Endothelial cell of umbilical vein (primary cell): ENCODE data around the gene SSPN. TPM values are rescaled to one million over a fixed set of nuclear protein-coding genes. Genes with fewer than 3 reads are reported as not detected.

Experiments used
- BruUV-seq: library from RNA; stranded (reverse); fragments of 400-500 nt; replicated peaks from 2 replicates; lab custom pipeline; 2021; lab: Mats Ljungman, UMichigan
- CTCF ChIA-PET: fragments of 300-600, 350-600 bp; sonication (Branson Sonifier 250); formaldehyde crosslinking; loops from one replicate; lab custom pipeline; 2021; ENCODE audit warnings: antibody characterized with exemption, inconsistent platforms; lab: Charles Lee
- POLR2A ChIA-PET: fragments of 300-600, 350-600 bp; sonication (Branson Sonifier 250); formaldehyde crosslinking; loops from one replicate; lab custom pipeline; 2021; ENCODE audit warnings: antibody characterized with exemption, inconsistent platforms; lab: Charles Lee
- DNase-seq: peaks from one replicate; pipeline ENCODE4 v3.0.0-alpha.2; 2011; ENCODE audit warnings: low read depth, low spot score
- FAIRE-seq: peaks from 2 replicates; lab custom pipeline; 2011; peaks lifted over from hg19 to GRCh38; lab: Jason Lieb, UNC
- H2AFZ ChIP-seq: 2 replicates; pipeline ENCODE4 v1.6.0; 2012; ENCODE audit warnings: low read depth, low read length, control low read depth, inconsistent platforms
- H3K27ac ChIP-seq: 2 replicates; pipeline ENCODE4 v1.5.1; 2011; ENCODE audit warnings: low read depth, mild to moderate bottlenecking, control low read depth, low read length, moderate library complexity; ENCODE audit not compliant: insufficient read depth
- H3K27me3 ChIP-seq, 2 experiments: 2 replicates each; pipeline versions ENCODE4 v1.6.0 to v1.6.1; 2011; ENCODE audit warnings: low read length in 2 of 2, mixed read lengths in 1 of 2; ENCODE audit not compliant: control insufficient read depth in 2 of 2, insufficient read depth in 2 of 2
- H3K36me3 ChIP-seq, 2 experiments: 2 replicates in 1 of 2; 3 replicates in 1 of 2; pipeline ENCODE4 v1.5.1; 2011; ENCODE audit warnings: low read length in 2 of 2, mild to moderate bottlenecking in 1 of 2, moderate library complexity in 1 of 2; ENCODE audit not compliant: control insufficient read depth in 2 of 2, insufficient read depth in 2 of 2; ENCODE audit errors: extremely low read depth in 1 of 2
- H3K4me1 ChIP-seq: 3 replicates; pipeline ENCODE4 v1.5.1; 2011; ENCODE audit warnings: mild to moderate bottlenecking, low read length; ENCODE audit not compliant: control insufficient read depth, insufficient read depth; ENCODE audit errors: extremely low read depth
- H3K4me2 ChIP-seq: 2 replicates; pipeline ENCODE4 v1.6.1; 2011; ENCODE audit warnings: low read length, control low read depth, mixed read lengths; ENCODE audit not compliant: insufficient read depth
- H3K4me3 ChIP-seq, 3 experiments: fragments of 200-600 bp in 1 of 3; sonication (generic), shearing (Covaris generic) in 1 of 3; replicated peaks in 1 of 3; 2 replicates each; pipeline ENCODE4 v1.5.1; 2011 to 2016; ENCODE audit warnings: control low read depth in 3 of 3, low read length in 3 of 3, mild to moderate bottlenecking in 2 of 3, inconsistent platforms in 1 of 3, low read depth in 1 of 3, moderate library complexity in 1 of 3; ENCODE audit not compliant: insufficient read depth in 1 of 3
- H3K79me2 ChIP-seq: 2 replicates; pipeline ENCODE4 v1.6.0; 2012; ENCODE audit warnings: low read length, inconsistent platforms; ENCODE audit not compliant: control insufficient read depth, insufficient read depth
- H3K9ac ChIP-seq: replicated peaks from 2 replicates; pipeline ENCODE3; 2011; ENCODE audit warnings: low read length, control low read depth; ENCODE audit not compliant: insufficient read depth; ENCODE audit errors: extremely low read depth
- H3K9me1 ChIP-seq: replicated peaks from 3 replicates; pipeline ENCODE4 v1.6.0; 2011; ENCODE audit warnings: mild to moderate bottlenecking, low read length; ENCODE audit not compliant: control insufficient read depth, insufficient read depth; ENCODE audit errors: extremely low read depth
- H3K9me3 ChIP-seq: replicated peaks from 2 replicates; pipeline ENCODE4 v1.5.1; 2012; ENCODE audit warnings: low read length, inconsistent platforms; ENCODE audit not compliant: control insufficient read depth, insufficient read depth
- H4K20me1 ChIP-seq: replicated peaks from 2 replicates; pipeline ENCODE3; 2011; ENCODE audit warnings: mild to moderate bottlenecking, low read length; ENCODE audit not compliant: control insufficient read depth, insufficient read depth; ENCODE audit errors: extremely low read depth
- CTCF ChIP-seq, 2 donors: IDR thresholded peaks; 1 replicate in 1 of 2; 2 replicates in 1 of 2; pipeline ENCODE4 v1.5.1; 2011; ENCODE audit warnings: low read length in 2 of 2, mild to moderate bottlenecking in 2 of 2, moderate library complexity in 2 of 2, control low read depth in 1 of 2, inconsistent platforms in 1 of 2, low read depth in 1 of 2; ENCODE audit not compliant: insufficient read depth in 1 of 2; ENCODE audit errors: extremely low read depth in 1 of 2
- EZH2 ChIP-seq: IDR thresholded peaks from 2 replicates; pipeline ENCODE4 v1.6.1; 2012; ENCODE audit warnings: borderline replicate concordance, low read depth, mild to moderate bottlenecking, moderate library complexity, low read length, inconsistent platforms; ENCODE audit not compliant: severe bottlenecking
- FOS ChIP-seq: IDR thresholded peaks from 2 replicates; pipeline ENCODE4 v1.6.1; 2011; ENCODE audit warnings: mild to moderate bottlenecking, low read length, moderate library complexity, borderline replicate concordance; ENCODE audit not compliant: insufficient read depth
- GATA2 ChIP-seq: IDR thresholded peaks from 2 replicates; pipeline ENCODE4 v1.7.0; 2011; ENCODE audit warnings: low read depth, mild to moderate bottlenecking, moderate library complexity, mixed read lengths, low read length; ENCODE audit not compliant: insufficient read length, insufficient read depth
- JUN ChIP-seq: IDR thresholded peaks from 2 replicates; pipeline ENCODE4 v1.6.1; 2011; ENCODE audit warnings: borderline replicate concordance, low read depth; ENCODE audit not compliant: insufficient read length, insufficient read depth
- POLR2A ChIP-seq: IDR thresholded peaks from 2 replicates; pipeline ENCODE4 v1.6.1; 2012; ENCODE audit warnings: low read depth, mild to moderate bottlenecking, control low read depth, low read length
- POLR2AphosphoS5 ChIP-seq: IDR thresholded peaks from 2 replicates; pipeline ENCODE4 v1.6.1; 2012; ENCODE audit warnings: low read depth, mild to moderate bottlenecking, control low read depth, low read length, moderate library complexity; ENCODE audit not compliant: insufficient read depth
- dilution Hi-C: fragments of 300-500 bp; cut with MboI; formaldehyde crosslinking; loops from one replicate; pipeline ENCODE4 v1.15.0; 2019; ENCODE audit warnings: low sequenced_read_pairs; ENCODE audit not compliant: extremely low pct_ligation_motif_present
- intact Hi-C: fragments of 100-400 bp; cut with micrococcal nuclease; formaldehyde crosslinking; loops from one replicate; pipeline ENCODE4 v1.10.0; 2022
- polyA plus RNA-seq, 4 experiments: library from polyadenylated mRNA; depleted of rRNA in 3 of 4; stranded (reverse) in 3 of 4; unstranded in 1 of 4; fragments of >200 nt; gene quantifications; 2 replicates each; pipeline versions ENCODE4 v1.2.1 to v1.2.3, GENCODE V29; 2011 to 2012; ENCODE audit warnings: missing spikeins in 1 of 4
- total RNA-seq: library from RNA; stranded (reverse); gene quantifications from 2 replicates; pipeline ENCODE4 v1.2.3, GENCODE V29; 2021
- TF ChIP-seq, protein P1 (sequence below): IDR thresholded peaks from 2 replicates; pipeline ENCODE4 v1.6.1; 2011; ENCODE audit not compliant: insufficient read depth, insufficient read length

The SSPN gene
- total and polyA plus RNA-seq, 2 donors (not counting 3 experiments of a cell fraction or from before 2014, with no cell fraction given) = 1.3 to 2.1 TPM

DNA sequence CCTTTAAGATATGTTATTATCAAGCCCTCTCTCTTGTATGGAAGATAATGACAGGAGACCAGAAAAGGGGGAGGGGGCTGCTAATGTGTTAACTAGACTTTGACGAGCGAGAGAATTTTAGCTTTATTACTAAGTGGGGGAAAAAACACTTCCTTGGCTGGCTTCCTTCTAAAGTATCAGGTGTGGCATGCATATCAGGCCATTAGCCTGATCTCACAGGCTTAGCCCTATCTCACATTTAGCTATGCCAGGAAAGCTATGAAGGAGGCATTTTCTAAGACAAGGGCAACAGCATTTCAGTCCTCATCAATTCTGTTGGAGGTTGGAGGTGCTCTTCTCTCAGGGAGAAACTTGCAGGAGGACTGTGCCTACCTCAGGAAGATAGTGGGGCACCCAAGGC, 9.9 kb downstream of the SSPN start:
- H3K9me3 ChIP-seq = no peaks in the 10 kb centered on the region
- POLR2A ChIA-PET = no interaction called here
- intact Hi-C loops (no loop called here), dilution Hi-C loops (no loop called here)
- FAIRE-seq = no peak
- H4K20me1 ChIP-seq = no peaks in the 10 kb centered on the region
- no peaks in the 10 kb centered on the region for H3K79me2 ChIP-seq
- H2AFZ ChIP-seq = no peak overlapping the region
- CTCF ChIA-PET = interaction anchor here (2.0 kb wide), 1 partner anchor 12 kb away, joined by 7 read pairs; no protein-coding TSS in a partner anchor
- no peaks in the 10 kb centered on the region for H3K4me1 ChIP-seq
- no TSS peak for BruUV-seq
- DNase-seq = no peak
- no peak overlapping the region for H3K9ac ChIP-seq
- H3K36me3 ChIP-seq = no peaks in the 10 kb centered on the region
- H3K4me3 ChIP-seq = no peak overlapping the region
- TF ChIP-seq POLR2AphosphoS5 (no peak), CTCF (IDR thresholded peaks at IDR 0.05; ENCODE audit: extremely low read depth in 1 of 2, insufficient read depth in 1 of 2, low read depth in 1 of 2, low read length in 2 of 2) (no peak), FOS (no peak), EZH2 (no peak), JUN (no peak), GATA2 (no peak), POLR2A (no peak)
- TF ChIP-seq, protein P1, sequence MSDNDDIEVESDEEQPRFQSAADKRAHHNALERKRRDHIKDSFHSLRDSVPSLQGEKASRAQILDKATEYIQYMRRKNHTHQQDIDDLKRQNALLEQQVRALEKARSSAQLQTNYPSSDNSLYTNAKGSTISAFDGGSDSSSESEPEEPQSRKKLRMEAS = no peak
- H3K27me3 ChIP-seq = peaks cover 9 to 14% of the 10 kb centered on the region in 2 experiments
- no peak overlapping the region for H3K27ac ChIP-seq
- no peak overlapping the region for H3K4me2 ChIP-seq
- no peaks in the 10 kb centered on the region for H3K9me1 ChIP-seq
